PC-3 (cell line): ENCODE results near the gene KCP. TPM values are rescaled to one million over a fixed set of nuclear protein-coding genes. Genes with fewer than 3 reads are reported as not detected.

Experiments used
- ATAC-seq: fragments of 200-7000 bp; cut with Tn5 transposase; 2 replicates; pipeline ENCODE4 v1.9.1; 2020; ENCODE audit warnings: mild to moderate bottlenecking, moderate library complexity
- BruUV-seq: library from RNA; stranded (reverse); fragments of 400-500 nt; replicated peaks from 2 replicates; lab custom pipeline; 2021; lab: Mats Ljungman, UMichigan
- CTCF ChIA-PET: fragments of 300-600 bp; sonication (Branson Sonifier 250); formaldehyde crosslinking; loops from one replicate; lab custom pipeline; 2022; ENCODE audit warnings: antibody characterized with exemption; lab: Charles Lee
- POLR2A ChIA-PET: fragments of 300-600 bp; sonication (Branson Sonifier 250); formaldehyde crosslinking; loops from one replicate; lab custom pipeline; 2022; ENCODE audit warnings: antibody characterized with exemption; ENCODE audit not compliant: unreplicated experiment; lab: Charles Lee
- DNase-seq: peaks from one replicate; pipeline ENCODE4 v3.0.0-alpha.2; 2015
- H2AFZ ChIP-seq: fragments of 300-600 bp; sonication (generic); 2 replicates; pipeline ENCODE4 v1.6.0; 2016; ENCODE audit warnings: antibody characterized with exemption, low read length
- H3F3A ChIP-seq: fragments of 300-600 bp; sonication (generic); one replicate; pipeline ENCODE4 v1.6.0; 2017; ENCODE audit warnings: antibody characterized with exemption, low read length, control low read depth, mild to moderate bottlenecking; ENCODE audit not compliant: unreplicated experiment
- H3K27ac ChIP-seq: fragments of 300-600 bp; sonication (generic); 2 replicates; pipeline ENCODE4 v1.5.1; 2016; ENCODE audit warnings: mild to moderate bottlenecking, low read length
- H3K27me3 ChIP-seq: fragments of 300-600 bp; sonication (generic); 2 replicates; pipeline ENCODE4 v1.6.1; 2016; ENCODE audit warnings: low read length, mixed read lengths
- H3K36me3 ChIP-seq: fragments of 300-600 bp; sonication (generic); 2 replicates; pipeline ENCODE4 v1.6.1; 2016; ENCODE audit warnings: low read depth, mixed run types, low read length, mixed read lengths
- H3K4me1 ChIP-seq: fragments of 300-600 bp; sonication (generic); 2 replicates; pipeline ENCODE4 v1.5.1; 2016; ENCODE audit warnings: low read length; ENCODE audit not compliant: insufficient read depth
- H3K4me2 ChIP-seq: fragments of 300-600 bp; sonication (generic); 2 replicates; pipeline ENCODE4 v1.6.0; 2016; ENCODE audit warnings: low read length
- H3K4me3 ChIP-seq: fragments of 300-600 bp; sonication (generic); 2 replicates; pipeline ENCODE4 v1.5.1; 2016; ENCODE audit warnings: mild to moderate bottlenecking, low read length, mixed read lengths
- H3K79me2 ChIP-seq: fragments of 300-600 bp; sonication (generic); 2 replicates; pipeline ENCODE4 v1.6.1; 2017; ENCODE audit warnings: low read length, mixed read lengths
- H3K9ac ChIP-seq: fragments of 300-600 bp; sonication (generic); 2 replicates; pipeline ENCODE4 v1.6.0; 2016; ENCODE audit warnings: mild to moderate bottlenecking, low read length
- H3K9me2 ChIP-seq: fragments of 300-600 bp; sonication (generic); replicated peaks from 2 replicates; pipeline ENCODE4 v1.6.1; 2016; ENCODE audit warnings: mixed run types, low read length, mixed read lengths
- H3K9me3 ChIP-seq: fragments of 300-600 bp; sonication (generic); 2 replicates; pipeline ENCODE4 v1.6.1; 2016; ENCODE audit warnings: low read length, mixed read lengths
- H4K20me1 ChIP-seq: fragments of 300-600 bp; sonication (generic); 2 replicates; pipeline ENCODE4 v1.6.1; 2016; ENCODE audit warnings: low read length, mixed read lengths
- CTCF ChIP-seq: fragments of 300-600 bp; sonication (generic); conservative IDR thresholded peaks from 2 replicates; pipeline ENCODE4 v1.5.1; 2017; ENCODE audit warnings: antibody characterized with exemption, low read depth, mild to moderate bottlenecking, low read length
- EZH2 ChIP-seq: fragments of 300-600 bp; sonication (generic); IDR thresholded peaks from one replicate; pipeline ENCODE4 v1.6.1; 2017; ENCODE audit warnings: antibody characterized with exemption, mild to moderate bottlenecking, low read length; ENCODE audit not compliant: unreplicated experiment
- EZH2phosphoT487 ChIP-seq: fragments of 300-600 bp; sonication (generic); IDR thresholded peaks from 2 replicates; pipeline ENCODE4 v1.6.1; 2018; ENCODE audit warnings: mild to moderate bottlenecking, antibody characterized with exemption, low read length, borderline replicate concordance
- intact Hi-C: fragments of 100-400 bp; cut with micrococcal nuclease; formaldehyde crosslinking; loops from 2 replicates; pipeline ENCODE4 v1.9.0; 2023
- total RNA-seq: library from RNA; depleted of rRNA; stranded (reverse); fragments of >200 nt; gene quantifications from 2 replicates; pipeline ENCODE4 v1.2.3, GENCODE V29; 2014

The KCP gene
- total RNA-seq, 1 experiment from 2014 or later = 3.2 TPM

DNA sequence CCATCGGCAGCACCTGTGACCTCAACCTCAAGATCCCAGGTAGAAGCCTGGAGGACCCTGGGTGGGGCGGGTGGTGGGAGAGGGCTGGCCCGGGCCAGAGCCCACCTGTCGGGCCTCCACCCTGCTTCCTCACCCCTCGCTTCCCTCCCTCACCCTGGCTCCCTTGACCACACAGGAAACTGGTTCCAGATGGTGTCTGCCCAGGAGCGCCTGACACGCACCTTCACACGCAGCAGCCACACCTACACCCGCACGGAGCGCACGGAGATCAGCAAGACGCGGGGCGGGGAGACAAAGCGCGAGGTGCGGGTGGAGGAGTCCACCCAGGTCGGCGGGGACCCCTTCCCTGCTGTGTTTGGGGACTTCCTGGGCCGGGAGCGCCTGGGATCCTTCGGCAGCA lies 56.7 kb downstream of the KCP start:
- H3K36me3 ChIP-seq = no peaks in the 10 kb centered on the region; the same call in 1 of the 2 replicates
- BruUV-seq = TSS peak; percentile 16
- intact Hi-C loops = no loop called here
- no peaks in the 10 kb centered on the region for H3K4me1 ChIP-seq
- H3K9me2 ChIP-seq = no peaks in the 10 kb centered on the region
- H3K4me3 ChIP-seq = no peak overlapping the region
- ChIA-PET POLR2A (no interaction called here), CTCF (no interaction called here)
- H3K27ac ChIP-seq = no peak overlapping the region
- H2AFZ ChIP-seq = no peak overlapping the region
- H3F3A ChIP-seq = no peaks in the 10 kb centered on the region
- H3K9me3 ChIP-seq = no peaks in the 10 kb centered on the region
- H3K4me2 ChIP-seq = no peak overlapping the region
- ATAC-seq (no peak), DNase-seq (no peak)
- H4K20me1 ChIP-seq = no peaks in the 10 kb centered on the region
- no peaks in the 10 kb centered on the region for H3K27me3 ChIP-seq
- no peaks in the 10 kb centered on the region for H3K79me2 ChIP-seq
- no peak overlapping the region for H3K9ac ChIP-seq
- no peak for TF ChIP-seq CTCF
- no peak for TF ChIP-seq EZH2phosphoT487
- no peak for TF ChIP-seq EZH2

GRCh38 chr7:128852537-128853254 lies 57.8 kb downstream of the KCP start:
- Histone ChIP-seq H2AFZ (no peak overlapping the region), H3F3A (no peaks in the 10 kb centered on the region), H3K27ac (no peak overlapping the region), H3K79me2 (no peaks in the 10 kb centered on the region), H3K9ac (no peak overlapping the region), H4K20me1 (no peaks in the 10 kb centered on the region), H3K4me1 (no peaks in the 10 kb centered on the region), H3K9me2 (no peaks in the 10 kb centered on the region), H3K4me3 (no peak overlapping the region), H3K36me3 (no peaks in the 10 kb centered on the region; the same call in 1 of the 2 replicates), H3K27me3 (no peaks in the 10 kb centered on the region), H3K9me3 (no peaks in the 10 kb centered on the region), H3K4me2 (no peak overlapping the region)
- intact Hi-C loops = no loop called here
- DNase-seq (no peak), ATAC-seq (no peak)
- CTCF ChIA-PET = no interaction called here
- POLR2A ChIA-PET = no interaction called here
- TF ChIP-seq CTCF (no peak), EZH2 (no peak), EZH2phosphoT487 (no peak)
- BruUV-seq = no TSS peak
